K562 (cell line): ENCODE measurements around the gene ORAI3. TPM values are rescaled to one million over a fixed set of nuclear protein-coding genes. Genes with fewer than 3 reads are reported as not detected.

Experiments
- ATF1 ChIP-seq, 2 experiments: fragments of 450-650 bp in 1 of 2; IDR thresholded peaks; 2 replicates each; pipeline ENCODE4 v1.6.1; 2016; ENCODE audit warnings: missing compliant biosample characterization in 1 of 2, missing genetic modification characterization in 1 of 2
- CREM ChIP-seq: IDR thresholded peaks from 2 replicates; pipeline ENCODE4 v1.6.1; 2014; ENCODE audit warnings: antibody characterized with exemption, low read depth
- FOXJ2 ChIP-seq: fragments of 200-800 bp; sonication (Bioruptor generic); IDR thresholded peaks from 2 replicates; pipeline ENCODE4 v1.6.1; 2016; ENCODE audit warnings: missing genetic modification characterization, missing compliant biosample characterization
- RBFOX2 ChIP-seq: fragments of 200-400 bp; formaldehyde crosslinking; IDR thresholded peaks from 2 replicates; pipeline ENCODE4 v1.6.1; 2017; ENCODE audit warnings: low read depth, mild to moderate bottlenecking, low read length, moderate library complexity
- ZEB2 ChIP-seq: fragments of 450-650 bp; IDR thresholded peaks from 2 replicates; pipeline ENCODE4 v1.6.1; 2016
- ZNF668 ChIP-seq: fragments of 250-450 bp; sonication (Bioruptor Pico); IDR thresholded peaks from 2 replicates; pipeline ENCODE4 v1.8.0; 2022; ENCODE audit warnings: mild to moderate bottlenecking, inconsistent platforms
- ZNF778 ChIP-seq: fragments of 450-650 bp; formaldehyde crosslinking; IDR thresholded peaks from 2 replicates; pipeline ENCODE4 v1.4.0; 2020; ENCODE audit warnings: mild to moderate bottlenecking, moderate library complexity
- polyA plus RNA-seq, 8 experiments: library from polyadenylated mRNA; depleted of rRNA in 4 of 8; stranded (reverse) in 5 of 8; unstranded in 3 of 8; fragments of >200 nt; fragmentation: Nextera tagmentation in 2 of 8; fragmentation: Illumina TruSeq in 1 of 8; extraction: Ambion mirVana in 2 of 8; extraction: Trizol in 1 of 8; gene quantifications; 2 replicates each; pipeline versions ENCODE4 v1.2.1 to v1.2.3, GENCODE V29; 2011 to 2014; ENCODE audit warnings: inconsistent platforms in 1 of 8, missing spikeins in 1 of 8
- total RNA-seq, 7 experiments: library from RNA; depleted of rRNA in 6 of 7; stranded (reverse); fragments of >200 nt in 6 of 7; fragmentation: Illumina TruSeq in 2 of 7; extraction: Trizol in 2 of 7; gene quantifications; 2 replicates each; pipeline versions ENCODE4 v1.2.1 to v1.2.3, GENCODE V29; 2011 to 2021; ENCODE audit warnings: low replicate concordance in 1 of 7
- TF ChIP-seq, protein P1 (sequence below), 2 experiments: fragments of 450-650 bp; IDR thresholded peaks; 2 replicates each; pipeline ENCODE4 v1.6.1; 2016; ENCODE audit warnings: mild to moderate bottlenecking in 2 of 2, borderline replicate concordance in 1 of 2, low read depth in 1 of 2, moderate library complexity in 1 of 2
- TF ChIP-seq, protein P2 (sequence below): sonication (generic); formaldehyde crosslinking; IDR thresholded peaks from 2 replicates; pipeline ENCODE4 v1.9.0; 2022; ENCODE audit warnings: mild to moderate bottlenecking, missing genetic modification reagents
- TF ChIP-seq, protein P3 (sequence below): sonication (generic); formaldehyde crosslinking; IDR thresholded peaks from 2 replicates; pipeline ENCODE4 v1.8.0; 2022; ENCODE audit warnings: missing genetic modification reagents, mild to moderate bottlenecking, borderline replicate concordance

ORAI3 gene
- total and polyA plus RNA-seq, 9 of the 15 experiments (the other 6 are each of a cell fraction or from before 2014, with no cell fraction given): 4.9 to 23.3 (median 14.1) TPM

DNA sequence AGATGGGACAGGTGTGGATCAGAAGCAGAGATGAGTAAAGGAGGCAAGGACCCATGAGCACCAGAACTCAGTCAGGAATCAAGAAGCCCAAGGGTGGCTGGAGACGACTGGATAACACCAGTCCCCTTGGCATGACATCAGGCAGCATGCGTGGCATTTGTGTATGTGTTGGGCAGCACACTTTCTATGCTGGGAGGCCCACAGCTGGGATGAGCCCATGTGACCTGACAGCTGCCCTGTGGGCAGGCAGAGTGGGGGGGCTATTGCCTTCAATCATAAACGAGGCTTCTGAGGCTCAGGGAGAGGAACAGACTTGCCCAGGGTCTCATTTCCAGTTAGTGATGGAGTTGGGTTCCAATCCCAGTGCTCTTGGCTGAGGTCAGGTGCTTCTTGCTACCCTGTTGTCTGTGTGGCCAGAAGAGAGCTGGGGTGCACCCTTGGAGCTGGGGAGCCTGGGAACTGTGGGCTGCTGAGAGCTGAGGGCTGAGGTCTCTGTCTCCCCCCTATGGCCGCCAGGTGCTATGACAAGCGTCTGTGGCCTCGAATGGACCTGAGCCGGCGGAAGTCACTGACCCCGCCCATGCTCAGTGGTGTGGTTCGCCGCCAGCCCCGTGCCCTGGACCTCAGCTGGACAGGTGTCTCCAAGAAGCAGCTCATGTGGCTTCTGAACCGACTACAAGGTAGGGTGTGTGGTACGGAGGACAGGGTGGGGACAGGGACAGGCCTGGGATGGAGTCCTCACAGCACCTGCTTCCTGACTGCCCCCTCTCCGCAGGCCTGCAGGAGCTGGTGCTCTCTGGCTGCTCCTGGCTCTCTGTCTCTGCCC, 7.1 kb upstream of the ORAI3 start (continued):
- TF ChIP-seq, protein P1, sequence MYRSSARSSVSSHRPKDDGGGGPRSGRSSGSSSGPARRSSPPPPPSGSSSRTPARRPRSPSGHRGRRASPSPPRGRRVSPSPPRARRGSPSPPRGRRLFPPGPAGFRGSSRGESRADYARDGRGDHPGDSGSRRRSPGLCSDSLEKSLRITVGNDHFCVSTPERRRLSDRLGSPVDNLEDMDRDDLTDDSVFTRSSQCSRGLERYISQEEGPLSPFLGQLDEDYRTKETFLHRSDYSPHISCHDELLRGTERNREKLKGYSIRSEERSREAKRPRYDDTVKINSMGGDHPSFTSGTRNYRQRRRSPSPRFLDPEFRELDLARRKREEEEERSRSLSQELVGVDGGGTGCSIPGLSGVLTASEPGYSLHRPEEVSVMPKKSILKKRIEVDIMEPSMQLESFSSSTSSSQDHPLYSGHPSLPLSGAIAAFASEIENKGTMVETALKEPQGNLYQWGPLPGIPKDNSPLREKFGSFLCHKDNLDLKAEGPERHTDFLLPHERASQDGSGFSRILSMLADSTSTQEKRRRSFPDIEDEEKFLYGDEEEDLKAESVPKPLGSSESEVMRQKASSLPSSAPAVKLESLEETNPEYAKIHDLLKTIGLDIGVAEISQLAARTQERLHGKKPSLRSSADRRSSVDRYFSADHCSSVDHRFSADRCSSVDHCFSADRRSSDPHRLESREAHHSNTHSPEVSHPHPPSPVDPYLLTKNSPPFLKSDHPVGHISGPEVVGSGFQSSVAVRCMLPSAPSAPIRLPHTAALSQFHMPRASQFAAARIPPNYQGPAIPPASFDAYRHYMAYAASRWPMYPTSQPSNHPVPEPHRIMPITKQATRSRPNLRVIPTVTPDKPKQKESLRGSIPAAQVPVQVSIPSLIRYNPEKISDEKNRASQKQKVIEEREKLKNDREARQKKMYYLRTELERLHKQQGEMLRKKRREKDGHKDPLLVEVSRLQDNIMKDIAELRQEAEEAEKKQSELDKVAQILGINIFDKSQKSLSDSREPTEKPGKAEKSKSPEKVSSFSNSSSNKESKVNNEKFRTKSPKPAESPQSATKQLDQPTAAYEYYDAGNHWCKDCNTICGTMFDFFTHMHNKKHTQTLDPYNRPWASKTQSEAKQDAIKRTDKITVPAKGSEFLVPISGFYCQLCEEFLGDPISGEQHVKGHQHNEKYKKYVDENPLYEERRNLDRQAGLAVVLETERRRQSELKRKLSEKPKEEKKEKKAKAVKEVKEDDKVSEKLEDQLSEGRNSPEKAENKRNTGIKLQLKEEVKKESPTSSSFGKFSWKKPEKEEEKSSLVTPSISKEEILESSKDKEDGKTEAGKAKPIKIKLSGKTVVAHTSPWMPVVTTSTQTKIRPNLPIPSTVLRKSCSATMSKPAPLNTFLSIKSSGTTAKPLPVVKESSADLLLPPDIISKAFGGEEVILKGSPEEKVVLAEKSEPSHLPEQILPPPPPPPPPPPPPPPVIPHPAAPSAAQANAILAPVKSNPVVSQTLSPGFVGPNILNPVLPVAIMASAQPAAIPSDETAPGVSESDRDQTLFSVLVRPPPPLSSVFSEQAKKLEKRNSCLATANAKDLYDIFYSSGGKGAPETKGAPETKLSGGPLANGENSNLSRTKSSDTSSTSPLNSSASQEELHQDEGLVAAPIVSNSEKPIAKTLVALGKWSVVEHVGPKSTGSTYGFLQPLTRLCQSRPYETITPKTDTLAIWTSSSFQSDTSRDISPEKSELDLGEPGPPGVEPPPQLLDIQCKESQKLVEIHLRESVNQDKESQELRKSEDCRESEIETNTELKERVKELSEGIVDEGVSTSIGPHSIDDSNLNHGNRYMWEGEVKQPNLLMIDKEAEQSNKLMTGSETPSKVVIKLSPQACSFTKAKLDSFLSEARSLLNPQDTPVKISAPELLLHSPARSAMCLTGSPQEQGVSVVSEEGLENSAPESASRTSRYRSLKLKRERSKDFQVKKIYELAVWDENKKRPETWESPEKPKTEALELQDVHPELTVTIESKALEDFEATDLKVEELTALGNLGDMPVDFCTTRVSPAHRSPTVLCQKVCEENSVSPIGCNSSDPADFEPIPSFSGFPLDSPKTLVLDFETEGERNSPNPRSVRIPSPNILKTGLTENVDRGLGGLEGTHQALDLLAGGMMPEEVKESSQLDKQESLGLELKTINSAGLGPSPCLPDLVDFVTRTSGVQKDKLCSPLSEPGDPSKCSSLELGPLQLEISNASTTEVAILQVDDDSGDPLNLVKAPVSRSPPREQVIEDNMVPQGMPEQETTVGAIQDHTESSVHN (IDR thresholded peaks at IDR 0.05; ENCODE audit: borderline replicate concordance in 1 of 2, low read depth in 1 of 2): no peak
- TF ChIP-seq, protein P2, sequence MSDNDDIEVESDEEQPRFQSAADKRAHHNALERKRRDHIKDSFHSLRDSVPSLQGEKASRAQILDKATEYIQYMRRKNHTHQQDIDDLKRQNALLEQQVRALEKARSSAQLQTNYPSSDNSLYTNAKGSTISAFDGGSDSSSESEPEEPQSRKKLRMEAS (CRISPR knock-in tag): no peak
- no peak for TF ChIP-seq ZEB2
- TF ChIP-seq FOXJ2 (tag): no peak
- peak; percentile 52 for TF ChIP-seq RBFOX2
- no peak for TF ChIP-seq ATF1 (CRISPR knock-in tag; IDR thresholded peaks at IDR 0.05)
- TF ChIP-seq ATF1 (tag; IDR thresholded peaks at IDR 0.05): 0 out of 2 replicates have a peak, but pooled peaks have one; percentile 19
- TF ChIP-seq CREM: peak; percentile 70
- TF ChIP-seq, protein P3, sequence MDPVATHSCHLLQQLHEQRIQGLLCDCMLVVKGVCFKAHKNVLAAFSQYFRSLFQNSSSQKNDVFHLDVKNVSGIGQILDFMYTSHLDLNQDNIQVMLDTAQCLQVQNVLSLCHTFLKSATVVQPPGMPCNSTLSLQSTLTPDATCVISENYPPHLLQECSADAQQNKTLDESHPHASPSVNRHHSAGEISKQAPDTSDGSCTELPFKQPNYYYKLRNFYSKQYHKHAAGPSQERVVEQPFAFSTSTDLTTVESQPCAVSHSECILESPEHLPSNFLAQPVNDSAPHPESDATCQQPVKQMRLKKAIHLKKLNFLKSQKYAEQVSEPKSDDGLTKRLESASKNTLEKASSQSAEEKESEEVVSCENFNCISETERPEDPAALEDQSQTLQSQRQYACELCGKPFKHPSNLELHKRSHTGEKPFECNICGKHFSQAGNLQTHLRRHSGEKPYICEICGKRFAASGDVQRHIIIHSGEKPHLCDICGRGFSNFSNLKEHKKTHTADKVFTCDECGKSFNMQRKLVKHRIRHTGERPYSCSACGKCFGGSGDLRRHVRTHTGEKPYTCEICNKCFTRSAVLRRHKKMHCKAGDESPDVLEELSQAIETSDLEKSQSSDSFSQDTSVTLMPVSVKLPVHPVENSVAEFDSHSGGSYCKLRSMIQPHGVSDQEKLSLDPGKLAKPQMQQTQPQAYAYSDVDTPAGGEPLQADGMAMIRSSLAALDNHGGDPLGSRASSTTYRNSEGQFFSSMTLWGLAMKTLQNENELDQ (CRISPR knock-in tag): no peak
- TF ChIP-seq ZNF668 (CRISPR knock-in tag): no peak
- no peak for TF ChIP-seq ZNF778 (CRISPR knock-in tag)
